ENCODE data around the gene MLPH. TPM values are rescaled to one million over a fixed set of nuclear protein-coding genes. Genes with fewer than 3 reads are reported as not detected.

MLPH gene
- 9.9 and 16.4 TPM in 2 replicates for total RNA-seq

GRCh38 chr2:237486819-237487448 is at the start of gene MLPH:
TSS of gene MLPH (plus strand) at chr2:237487251. CDS start at chr2:237493427, 6,176 bp downstream.

GRCh38 chr2:237566401-237567235 is 79.6 kb downstream of the MLPH start, which contains the start of gene PRLH:
TSS of gene PRLH (plus strand) at chr2:237566574. CDS start at chr2:237566574, 0 bp downstream.

GRCh38 chr2:237590272-237591140 is 103.5 kb downstream of the MLPH start, which contains the start of gene RAB17:
TSS of gene RAB17 (minus strand) at chr2:237590734. CDS start at chr2:237586154, 4,580 bp downstream.

Other genes with a start within 250 kb of the MLPH start
- 0.21 and 0.72 TPM in 2 replicates for gene COL6A3, start 73.1 kb upstream of the MLPH start, total RNA-seq
- not detected in 2 replicates for gene PRLH, start 79.3 kb downstream of the MLPH start, total RNA-seq
- gene RAB17, start 103.5 kb downstream of the MLPH start, total RNA-seq = 2.1 and 3.1 TPM in 2 replicates
- gene LRRFIP1, start 140.3 kb downstream of the MLPH start, total RNA-seq = 83.6 and 94.6 TPM in 2 replicates

All from tracheal epithelial cell (primary cell).